Lower leg skin (tissue), 3 donors: ENCODE measurements around the gene FDX2.

ENCODE experiments used
- POLR2A ChIP-seq, 2 donors: fragments of 450-650 bp; IDR thresholded peaks; one replicate each; pipeline ENCODE4 v1.6.1; 2016 to 2017; ENCODE audit warnings: antibody characterized with exemption in 2 of 2, mild to moderate bottlenecking in 1 of 2, moderate library complexity in 1 of 2
- TF ChIP-seq, protein P1 (sequence below), 3 donors: fragments of 450-650 bp; IDR thresholded peaks; one replicate each; pipeline ENCODE4 v1.5.1; 2016; ENCODE audit warnings: antibody characterized with exemption in 3 of 3, mild to moderate bottlenecking in 3 of 3, moderate library complexity in 2 of 3

GRCh38 chr19:10294368-10294697 is 21.5 kb downstream of the FDX2 start:
- TF ChIP-seq, protein P1, sequence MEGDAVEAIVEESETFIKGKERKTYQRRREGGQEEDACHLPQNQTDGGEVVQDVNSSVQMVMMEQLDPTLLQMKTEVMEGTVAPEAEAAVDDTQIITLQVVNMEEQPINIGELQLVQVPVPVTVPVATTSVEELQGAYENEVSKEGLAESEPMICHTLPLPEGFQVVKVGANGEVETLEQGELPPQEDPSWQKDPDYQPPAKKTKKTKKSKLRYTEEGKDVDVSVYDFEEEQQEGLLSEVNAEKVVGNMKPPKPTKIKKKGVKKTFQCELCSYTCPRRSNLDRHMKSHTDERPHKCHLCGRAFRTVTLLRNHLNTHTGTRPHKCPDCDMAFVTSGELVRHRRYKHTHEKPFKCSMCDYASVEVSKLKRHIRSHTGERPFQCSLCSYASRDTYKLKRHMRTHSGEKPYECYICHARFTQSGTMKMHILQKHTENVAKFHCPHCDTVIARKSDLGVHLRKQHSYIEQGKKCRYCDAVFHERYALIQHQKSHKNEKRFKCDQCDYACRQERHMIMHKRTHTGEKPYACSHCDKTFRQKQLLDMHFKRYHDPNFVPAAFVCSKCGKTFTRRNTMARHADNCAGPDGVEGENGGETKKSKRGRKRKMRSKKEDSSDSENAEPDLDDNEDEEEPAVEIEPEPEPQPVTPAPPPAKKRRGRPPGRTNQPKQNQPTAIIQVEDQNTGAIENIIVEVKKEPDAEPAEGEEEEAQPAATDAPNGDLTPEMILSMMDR (IDR thresholded peaks at IDR 0.05) = no peak
- no peak for TF ChIP-seq POLR2A (IDR thresholded peaks at IDR 0.05)
